Amniotic stem cell (primary cell): Measurements from ENCODE around the gene BRD9.
"Not testable (repeated sequence)": the region's sequence is repeated elsewhere in the genome, so short reads cannot be mapped to it uniquely, and the experiment has no call there.

Source experiments
- DNase-seq: peaks from one replicate; lab custom pipeline; 2025; lab: John Stamatoyannopoulos, UW

Gene BRD9

DNA sequence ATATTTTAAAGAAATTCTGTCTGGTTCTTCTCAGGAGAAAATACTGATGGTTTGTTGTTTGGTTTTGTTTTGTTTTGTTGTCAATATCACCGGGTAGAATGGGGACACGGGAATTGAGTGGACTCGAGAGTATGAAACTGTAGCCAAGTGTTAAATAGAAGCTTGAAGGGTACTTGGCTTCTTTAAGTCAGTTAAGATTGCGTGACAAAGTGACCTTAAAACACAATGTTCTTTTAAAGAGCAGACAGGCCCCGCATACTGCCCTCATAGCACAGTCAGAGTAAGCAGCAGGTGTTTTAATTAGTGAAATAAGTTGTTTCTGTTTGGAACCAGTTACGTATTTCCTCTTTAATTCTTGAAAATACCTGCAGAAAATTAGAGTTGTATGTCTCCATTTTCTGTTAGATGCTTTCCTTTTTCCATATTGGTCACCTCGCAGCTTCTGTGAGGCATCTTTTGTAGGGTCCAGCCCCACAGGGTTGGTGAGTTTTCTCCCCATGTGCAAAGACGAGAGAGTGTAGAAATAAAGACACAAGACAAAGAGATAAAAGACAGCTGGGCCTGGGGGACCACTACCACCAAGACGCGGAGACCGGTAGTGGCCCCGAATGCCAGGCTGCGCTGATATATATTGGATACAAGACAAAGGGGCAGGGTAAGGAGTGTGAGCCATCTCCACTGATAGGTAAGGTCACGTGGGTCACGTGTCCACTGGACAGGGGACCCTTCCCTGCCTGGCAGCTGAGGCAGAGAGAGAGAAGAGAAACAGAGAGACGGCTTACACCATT, 9.7 kb upstream of the BRD9 start:
- DNase-seq: no peak

DNA sequence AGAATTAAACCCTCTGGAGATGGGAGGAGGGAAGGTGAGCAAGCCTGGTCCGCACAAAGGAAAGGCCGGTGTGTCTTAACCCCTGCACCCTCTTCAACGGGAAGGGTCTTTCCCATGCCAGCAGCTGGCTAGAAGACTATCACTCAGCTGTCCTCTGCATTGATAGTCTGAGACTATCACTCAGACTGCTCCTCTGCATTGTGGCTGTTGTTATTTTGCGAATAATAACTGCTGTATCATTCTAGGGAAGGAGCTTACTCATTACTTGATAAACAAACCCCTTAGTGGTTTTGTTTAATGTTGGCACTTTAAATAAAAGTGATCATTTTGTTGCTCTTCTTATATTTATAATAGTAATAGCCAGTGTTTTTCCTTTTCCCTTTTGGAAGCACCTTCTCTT, 8.2 kb upstream of the BRD9 start:
- DNase-seq: no peak

DNA sequence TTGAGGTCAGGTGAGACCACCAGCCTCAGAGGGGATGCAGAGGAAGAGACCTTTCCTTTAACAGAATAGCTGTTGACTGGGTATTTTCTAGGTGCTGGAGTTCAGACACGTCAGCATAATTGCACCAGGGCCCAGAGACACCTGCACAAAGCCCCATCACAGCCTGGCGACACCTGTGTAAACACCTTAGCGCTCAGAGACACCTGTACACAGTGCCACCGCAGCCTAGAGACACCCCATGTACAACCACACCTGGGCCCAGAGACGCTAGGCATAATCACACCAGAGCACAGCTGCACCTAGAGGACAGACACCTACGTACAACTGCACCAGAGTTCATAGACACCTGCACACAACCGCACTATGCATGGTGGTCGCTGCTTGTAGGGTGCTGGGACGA, 1.1 kb upstream of the BRD9 start:
- DNase-seq: no peak

DNA sequence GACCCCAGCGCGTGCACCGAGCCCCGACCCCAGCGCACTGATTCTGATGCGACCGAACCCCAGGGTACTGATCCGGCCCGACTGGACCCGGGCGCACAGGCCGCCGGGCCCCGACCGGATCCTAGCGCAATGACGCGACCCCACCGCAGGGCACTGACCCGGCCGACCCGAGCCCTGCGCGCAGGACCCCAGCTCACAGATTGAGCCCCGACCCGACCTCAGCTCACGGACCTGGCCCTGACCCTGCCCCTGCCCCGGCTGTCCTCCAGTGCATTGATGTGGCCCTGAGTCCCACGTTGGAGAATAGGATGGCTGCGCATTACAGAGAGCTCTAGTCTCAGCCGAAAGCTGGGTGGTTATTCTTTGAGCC, 521 bp upstream of the BRD9 start:
- no peak for DNase-seq

DNA sequence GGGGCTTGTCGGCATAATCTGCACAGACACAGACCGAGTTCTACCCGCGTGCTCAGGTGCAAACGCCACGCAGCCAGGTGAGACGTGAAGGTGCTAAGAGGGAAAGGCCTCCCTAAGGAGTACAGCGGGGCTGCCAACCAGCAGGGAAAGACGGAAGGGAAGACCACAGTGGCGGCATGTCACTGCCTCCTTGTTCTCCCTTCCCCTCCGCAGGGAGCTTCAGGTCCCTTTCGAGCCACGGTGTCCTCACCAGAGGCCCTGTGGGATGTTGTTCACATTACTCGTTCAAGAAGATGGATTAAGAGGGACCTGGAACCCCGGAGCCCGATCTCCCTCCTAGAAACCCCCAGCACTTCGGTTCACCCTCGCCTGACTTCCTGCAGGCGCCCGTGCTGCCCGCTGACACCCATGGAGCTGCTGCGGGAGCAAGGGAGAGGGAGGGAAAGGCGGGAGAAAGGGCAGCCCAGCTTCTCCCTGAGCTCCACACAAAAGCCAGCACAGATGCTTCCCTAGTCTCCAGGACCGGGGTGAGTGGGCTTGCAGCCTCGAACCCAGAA, 686 bp downstream of the BRD9 start:
- DNase-seq: no peak

DNA sequence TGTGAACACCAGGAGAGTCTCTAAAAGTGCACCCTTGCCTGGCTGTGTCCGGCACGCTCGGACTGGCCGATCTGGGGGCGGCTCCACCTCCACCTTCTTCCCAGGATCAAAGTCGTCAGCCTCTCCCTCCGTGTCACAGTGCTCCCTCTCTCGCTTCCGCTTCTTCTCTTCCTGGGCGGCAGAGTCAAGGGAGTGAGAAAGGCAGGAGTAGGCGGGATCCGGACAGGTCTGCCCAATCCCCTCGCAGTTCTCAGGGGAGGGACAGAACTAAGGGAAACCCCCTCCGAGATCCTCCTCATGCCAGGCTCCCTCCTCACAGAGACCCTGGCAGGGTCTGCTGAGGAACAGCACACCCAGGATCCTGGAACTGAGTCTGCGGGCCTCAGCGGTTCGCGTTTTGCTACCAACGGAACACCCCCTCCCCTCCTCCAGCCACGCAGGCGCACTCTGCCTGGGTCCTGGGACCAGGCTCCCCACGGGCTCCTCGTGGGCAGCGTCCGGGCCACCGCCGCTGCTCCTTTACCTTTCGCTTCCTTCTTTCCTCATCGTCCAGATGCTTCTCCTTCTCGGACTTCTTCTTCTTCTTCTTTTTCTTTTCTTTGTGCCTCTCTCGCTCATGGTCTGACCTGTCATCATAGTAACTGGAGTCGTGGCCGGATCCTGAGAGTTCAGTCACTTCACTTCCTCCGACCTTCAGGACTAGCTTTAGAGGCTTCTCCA, 1.3 kb downstream of the BRD9 start:
- no peak for DNase-seq

DNA sequence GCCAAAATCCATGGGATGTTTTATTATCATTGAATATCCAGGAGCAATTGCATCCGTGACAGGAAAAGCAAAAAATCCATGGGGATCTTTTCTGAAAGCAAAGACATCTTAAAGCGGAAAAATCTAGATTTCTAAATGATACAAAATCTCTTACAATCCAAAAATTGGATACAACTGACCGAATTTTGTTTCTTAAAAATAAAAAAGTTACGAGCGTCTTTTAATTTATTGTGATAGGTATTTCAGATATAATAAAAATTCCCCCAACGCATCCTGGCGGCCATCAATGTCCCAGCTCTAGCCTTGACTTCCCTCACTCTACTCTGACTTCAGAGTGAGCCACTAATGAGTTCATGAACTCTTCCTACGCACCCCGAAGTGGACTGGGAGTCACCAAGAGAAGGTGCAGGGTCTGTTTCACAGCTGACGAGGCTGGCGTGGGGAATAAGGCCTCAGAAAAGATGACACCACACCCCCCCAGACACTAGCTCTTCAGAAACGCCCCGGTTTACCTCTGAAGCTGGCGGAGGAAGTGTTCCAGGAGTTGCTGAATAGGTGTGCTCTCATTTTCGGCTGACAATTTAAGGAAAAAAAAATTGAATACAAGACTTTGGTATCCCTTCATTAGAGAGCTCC, 3.4 kb downstream of the BRD9 start:
- DNase-seq: no peak

DNA sequence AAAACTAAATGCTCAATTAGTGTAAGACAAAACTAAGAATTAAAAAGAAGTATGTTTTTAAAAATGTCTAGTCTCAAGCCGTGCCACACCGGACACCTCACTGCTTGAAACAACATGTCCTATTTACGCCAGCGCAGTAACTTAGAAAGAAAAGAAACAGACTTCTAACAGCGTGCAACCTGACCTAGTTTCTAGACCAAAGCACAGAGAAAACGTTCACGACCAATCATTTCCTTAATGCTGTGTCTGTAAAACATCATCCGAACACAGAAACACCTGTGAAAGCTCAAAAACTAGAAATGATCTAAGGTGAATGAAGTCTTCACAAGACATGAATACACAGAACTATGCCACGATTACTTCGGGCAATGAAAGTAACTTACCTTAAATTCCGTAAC, 4.0 kb downstream of the BRD9 start:
- DNase-seq: no peak

DNA sequence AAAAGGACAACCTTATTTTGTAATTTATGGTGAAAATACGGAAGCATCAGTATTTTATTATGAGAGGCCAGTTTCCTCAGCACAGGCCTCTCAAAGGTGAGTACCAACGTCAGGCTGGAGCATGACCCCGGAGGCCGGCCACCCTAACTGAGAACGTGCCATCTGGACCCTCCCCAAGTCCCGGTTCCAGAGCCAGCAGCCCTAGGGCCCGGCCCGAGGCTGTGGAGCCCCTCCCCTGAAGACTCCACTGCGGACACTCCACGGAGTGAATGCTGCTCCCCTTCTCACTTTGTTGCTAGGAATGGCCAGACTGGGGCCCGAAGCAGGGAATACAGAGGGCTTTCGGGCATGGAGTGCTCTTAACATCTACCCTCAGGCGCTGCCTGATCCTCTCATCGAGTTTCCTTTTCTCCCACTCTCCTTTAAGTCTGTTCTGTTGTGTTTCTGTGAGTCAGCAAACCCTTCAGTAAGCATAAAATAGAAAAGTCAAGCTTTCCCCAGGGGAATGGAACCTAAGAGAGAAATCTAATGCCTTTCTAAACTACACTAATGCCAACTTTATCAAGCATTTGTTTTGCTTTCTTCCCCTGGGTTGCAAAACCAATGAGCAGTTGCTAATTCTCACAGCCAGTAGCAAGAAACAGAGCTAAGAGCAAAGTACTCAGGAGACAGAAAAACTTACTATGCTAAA, 4.5 kb downstream of the BRD9 start:
- no peak for DNase-seq

DNA sequence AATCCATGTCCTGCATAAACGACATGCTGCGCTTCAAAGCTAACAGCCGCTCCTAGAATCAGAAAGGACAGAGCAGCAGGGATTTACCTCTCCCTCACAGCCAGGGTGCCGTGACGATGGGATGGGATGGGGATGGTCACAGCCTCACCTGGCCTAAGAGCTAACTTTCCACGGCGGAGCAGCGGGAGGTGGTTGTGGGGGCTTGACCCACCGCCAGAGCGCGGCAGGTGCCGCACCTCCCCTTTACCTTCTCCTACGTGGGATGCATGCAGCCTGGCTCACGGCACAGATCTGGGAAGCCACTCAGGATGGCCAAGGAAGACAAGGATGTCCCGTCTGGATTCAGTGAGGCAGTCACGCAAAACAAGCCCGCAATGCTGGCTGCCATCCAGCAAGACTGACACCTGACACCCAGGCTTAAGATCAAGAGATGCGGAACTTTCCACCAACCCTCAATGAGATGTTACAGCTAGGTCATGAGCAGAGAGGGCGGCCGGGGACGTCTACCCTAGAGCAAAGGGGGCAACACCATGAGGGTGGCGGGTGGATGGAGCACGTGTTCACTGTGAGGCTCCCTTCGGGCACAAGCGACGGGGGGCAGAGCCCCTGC, 5.8 kb downstream of the BRD9 start:
- DNase-seq: no peak

DNA sequence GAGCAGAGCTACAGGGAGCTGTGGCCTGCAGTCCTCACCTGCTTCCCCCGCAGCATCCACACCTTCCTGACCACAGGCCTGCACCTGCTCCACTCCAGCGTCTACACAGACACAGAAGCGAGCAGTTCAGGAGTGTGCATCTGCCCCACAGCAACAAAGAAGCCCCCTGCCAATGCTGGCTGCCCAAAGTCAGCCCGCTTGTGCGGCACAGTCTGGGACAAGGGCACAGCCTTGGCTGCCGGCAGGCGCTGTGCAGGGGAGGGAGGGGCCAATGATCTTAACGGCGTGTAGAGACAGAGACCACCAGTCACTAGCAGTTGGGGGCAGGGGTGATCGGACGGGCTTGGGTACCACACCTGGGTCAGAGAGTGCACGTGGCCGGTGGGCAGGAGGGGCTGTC, 6.6 kb downstream of the BRD9 start:
- DNase-seq: no peak

DNA sequence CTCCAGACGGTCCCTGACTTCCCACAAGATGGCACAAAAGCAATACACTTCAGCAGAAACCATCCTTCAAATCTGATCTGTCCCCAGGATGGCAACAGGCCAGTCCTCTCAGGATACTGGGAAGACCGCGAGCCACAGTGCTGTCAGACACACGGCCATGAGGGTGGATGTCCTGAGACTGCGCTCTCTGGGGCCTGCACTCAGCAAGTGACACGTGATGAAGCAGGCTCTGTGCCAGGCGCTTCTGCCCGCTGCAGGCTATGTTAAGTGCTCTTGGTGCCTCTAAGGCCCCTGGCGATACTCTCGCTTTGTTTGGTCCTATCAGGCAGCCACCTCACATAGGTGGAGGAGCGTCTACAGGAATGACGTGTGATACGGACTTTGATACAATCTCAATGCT, 7.1 kb downstream of the BRD9 start:
- no peak for DNase-seq

DNA sequence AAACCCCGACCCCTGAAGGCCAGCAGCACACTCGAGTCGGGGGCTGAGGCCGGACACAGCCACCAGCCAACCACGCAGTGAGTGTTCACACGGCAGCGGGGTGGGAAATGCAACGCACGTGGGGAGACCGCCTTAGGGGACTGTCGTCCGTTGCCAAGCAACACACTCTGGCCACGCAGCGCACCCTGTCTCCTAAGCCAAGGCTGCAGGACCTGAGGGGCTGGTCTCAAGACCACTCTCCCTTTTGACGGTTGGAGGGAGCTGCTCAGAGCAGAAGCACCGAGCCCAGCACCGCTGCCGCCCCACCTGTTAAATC, 7.5 kb downstream of the BRD9 start:
- DNase-seq: no peak

DNA sequence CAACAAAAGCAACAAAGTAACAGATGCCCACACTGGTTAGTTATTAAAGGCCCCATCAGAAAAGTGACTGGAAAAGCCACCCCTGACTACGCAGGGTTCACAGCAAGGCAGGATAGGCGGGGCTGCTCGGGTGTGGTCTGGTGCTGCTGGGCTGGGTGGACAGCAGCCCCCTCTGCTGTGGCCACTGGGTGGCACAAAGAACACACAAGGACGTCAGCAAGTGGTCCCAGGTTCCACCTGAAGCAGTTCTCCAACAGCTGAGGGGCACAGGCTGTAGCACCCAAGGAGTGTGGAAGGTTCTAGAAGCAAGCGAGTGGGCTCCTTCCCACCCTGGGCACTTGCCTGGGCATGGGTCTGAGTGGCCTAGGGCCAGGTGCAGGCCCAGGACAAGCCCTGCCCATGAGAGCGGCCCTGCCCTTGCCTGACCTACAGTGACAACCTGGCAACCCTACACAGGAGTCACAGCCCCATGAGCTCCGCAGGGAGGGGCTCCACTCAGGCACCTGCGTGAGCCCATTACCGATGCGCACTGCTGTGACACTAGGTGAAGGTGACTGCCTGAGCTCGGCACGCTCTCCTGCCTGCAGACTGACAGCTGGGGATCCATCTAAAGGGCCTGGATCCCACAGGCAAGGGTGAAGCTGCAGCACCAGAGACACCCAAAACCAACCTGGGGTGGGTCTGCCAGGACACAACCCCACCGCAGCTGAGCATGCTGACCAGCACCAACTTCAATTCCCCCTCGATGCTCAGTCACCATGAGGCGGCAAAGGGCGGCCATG, 8.1 kb downstream of the BRD9 start:
- no peak for DNase-seq

DNA sequence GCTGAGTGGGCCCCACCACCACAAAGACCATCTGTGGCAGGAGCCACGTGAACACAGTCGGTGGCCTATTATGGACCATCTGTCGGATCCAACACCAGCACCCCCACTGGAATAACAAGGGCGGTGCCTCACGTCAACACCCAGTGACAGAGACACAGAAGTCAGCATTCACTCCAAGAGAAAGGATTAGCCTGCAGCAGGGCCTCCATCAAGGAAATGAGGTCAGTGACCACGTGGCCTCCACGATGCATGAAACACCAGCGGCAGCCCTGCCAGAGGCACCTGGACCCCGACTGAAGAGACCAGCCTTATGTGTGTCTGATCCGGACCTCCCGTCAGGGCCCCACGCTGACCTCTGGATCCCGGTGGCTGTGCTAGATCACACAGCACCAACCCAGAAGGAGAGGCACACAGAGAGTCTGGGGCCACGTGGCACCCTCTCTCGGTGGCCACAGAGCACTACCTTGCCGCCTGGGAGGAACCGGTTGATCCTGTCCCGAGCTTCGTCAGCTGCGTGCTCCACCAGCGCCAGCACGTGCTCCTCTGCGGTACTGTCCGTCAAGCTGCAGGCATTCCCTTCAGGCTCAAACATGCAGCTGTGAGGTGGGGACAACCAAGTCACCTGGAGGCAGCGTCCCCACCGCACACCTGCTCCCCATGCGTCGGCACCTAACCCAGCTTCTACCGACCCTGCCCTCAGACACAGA, 9.0 kb downstream of the BRD9 start:
- no peak for DNase-seq

DNA sequence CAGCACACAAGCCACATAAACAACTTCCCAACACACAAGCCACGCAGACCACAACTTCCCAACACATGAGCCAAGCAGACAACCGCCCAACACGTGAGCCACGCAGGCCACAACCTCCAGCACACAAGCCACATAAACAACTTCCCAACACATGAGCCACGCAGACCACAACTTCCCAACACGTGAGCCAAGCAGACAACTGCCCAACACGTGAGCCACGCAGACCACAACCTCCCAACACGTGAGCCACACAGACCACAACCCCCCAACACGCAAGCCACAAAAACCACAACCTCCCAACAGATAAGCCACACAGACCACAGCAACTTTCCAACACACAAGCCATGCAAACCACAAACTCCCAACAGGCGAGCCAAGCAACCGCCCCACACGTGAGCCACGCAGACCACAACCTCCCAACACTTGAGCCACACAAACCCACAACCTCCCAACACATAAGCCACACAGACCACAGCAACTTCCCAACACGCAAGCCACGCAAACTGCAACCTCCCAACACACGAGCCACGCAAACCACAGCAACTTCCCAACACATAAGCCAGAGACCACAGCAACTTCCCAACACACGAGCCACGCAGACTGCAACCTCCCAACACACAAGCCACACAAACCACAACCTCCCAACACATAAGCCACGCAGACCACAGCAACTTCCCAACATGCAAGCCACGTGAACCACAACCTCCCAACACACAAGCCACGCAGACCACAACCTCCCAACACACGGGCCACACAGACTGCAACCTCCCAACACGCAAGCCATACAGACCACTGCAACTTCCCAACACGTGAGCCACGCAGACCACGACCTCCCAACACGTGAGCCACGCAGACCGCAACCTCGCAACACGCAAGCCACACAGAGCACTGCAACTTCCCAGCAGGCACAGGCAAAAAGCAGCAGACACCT, 10.1 kb downstream of the BRD9 start:
- no peak for DNase-seq

DNA sequence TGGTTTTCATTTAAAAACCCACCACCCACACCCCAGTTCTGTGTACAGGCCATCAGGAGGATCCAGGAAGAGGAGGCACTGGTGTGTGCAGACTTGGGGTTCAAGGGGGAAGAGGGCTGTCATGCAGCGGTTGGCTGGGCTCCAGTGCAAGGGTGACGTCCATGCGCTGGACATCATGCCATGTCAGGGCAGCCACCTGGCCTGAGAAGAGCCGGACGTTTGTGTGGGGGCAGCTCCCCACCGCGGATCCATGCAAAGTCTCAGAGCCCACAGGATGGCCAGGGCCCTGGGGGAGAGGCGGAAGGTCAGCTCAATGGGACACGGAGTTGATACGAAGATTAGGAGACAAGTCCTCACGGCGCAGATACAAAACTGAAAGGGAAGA, 11.1 kb downstream of the BRD9 start:
- no peak for DNase-seq

DNA sequence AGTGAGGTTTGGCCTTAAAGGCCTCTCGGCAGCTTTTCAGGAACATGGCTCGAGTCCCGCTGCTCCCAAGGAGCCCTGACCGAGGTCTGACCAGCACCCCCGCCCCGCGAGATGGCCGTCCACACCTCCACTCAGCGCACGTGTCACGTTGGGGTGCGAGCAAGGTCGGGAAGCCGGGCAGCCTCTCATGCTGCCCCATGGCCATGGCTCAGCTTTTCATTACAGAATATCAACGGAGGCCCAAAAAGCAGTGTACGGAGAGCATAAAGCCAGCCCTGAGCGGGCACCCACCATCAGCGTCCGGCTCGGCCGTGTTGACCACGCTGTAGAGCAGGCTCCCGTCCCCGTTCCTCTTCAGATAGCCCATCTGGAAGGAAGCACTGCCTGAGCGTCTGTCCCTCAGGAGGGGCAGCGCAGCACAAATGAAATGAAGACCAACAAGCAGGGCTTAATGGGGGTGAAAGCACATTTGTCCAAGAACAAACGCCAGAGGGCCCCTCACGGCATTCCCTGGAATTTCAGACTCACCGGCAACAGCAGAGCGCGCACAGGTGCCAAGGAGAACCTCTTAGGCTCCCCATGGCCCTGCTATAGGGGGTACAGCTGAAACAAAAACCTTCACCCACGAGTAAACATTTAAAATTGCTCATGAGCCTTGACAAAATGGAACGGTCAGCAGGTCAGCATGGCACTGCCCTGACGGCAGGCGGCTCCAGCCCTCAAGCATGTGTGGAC, 11.6 kb downstream of the BRD9 start:
- DNase-seq: no peak

DNA sequence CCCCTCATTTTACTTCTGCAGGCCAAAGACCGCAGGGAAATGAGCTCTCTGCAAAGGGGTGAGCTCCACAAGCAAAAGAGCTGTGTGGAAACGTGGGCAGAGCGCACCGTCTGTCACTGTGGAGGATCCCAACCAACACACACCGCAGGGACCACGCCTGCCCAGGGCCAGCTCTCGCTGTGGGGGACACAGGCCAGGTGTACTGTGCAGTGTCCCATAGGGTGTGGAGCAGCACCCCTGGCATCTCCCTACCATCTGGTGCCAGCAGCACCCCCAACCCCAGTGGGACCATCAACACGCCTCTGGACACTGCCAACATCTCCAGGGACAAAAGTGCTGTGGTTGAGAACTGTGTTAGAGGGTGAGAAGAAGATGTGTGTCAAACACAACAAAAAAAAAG, 13.9 kb downstream of the BRD9 start:
- not testable (repeated sequence) for DNase-seq
